Lower leg skin (tissue), 4 donors: ENCODE results near the gene KLHL6. TPM values are rescaled to one million over a fixed set of nuclear protein-coding genes. Genes with fewer than 3 reads are reported as not detected.

Experiments
- DNase-seq, 2 donors: peaks; one replicate each; pipeline ENCODE4 v3.0.0-alpha.2; 2019; ENCODE audit warnings: low spot score in 2 of 2
- H3K4me3 ChIP-seq: fragments of 200-600 bp; sonication (generic); 2 replicates; pipeline ENCODE4 v1.5.1; 2017; ENCODE audit warnings: mild to moderate bottlenecking, low read depth; ENCODE audit not compliant: poor library complexity, severe bottlenecking
- CTCF ChIP-seq, 3 donors: fragments of 450-650 bp; IDR thresholded peaks; one replicate each; pipeline ENCODE4 v1.5.1; 2016; ENCODE audit warnings: antibody characterized with exemption in 3 of 3, mild to moderate bottlenecking in 3 of 3, moderate library complexity in 2 of 3
- POLR2A ChIP-seq, 2 donors: fragments of 450-650 bp; IDR thresholded peaks; one replicate each; pipeline ENCODE4 v1.6.1; 2016 to 2017; ENCODE audit warnings: antibody characterized with exemption in 2 of 2, mild to moderate bottlenecking in 1 of 2, moderate library complexity in 1 of 2
- WGBS, 2 donors: methylation state at CpG; one replicate each; pipeline ENCODE4 v1.1.5; 2018; 5-methylcytosine and 5-hydroxymethylcytosine counted together
- intact Hi-C: fragments of 100-400 bp; cut with DNase I; formaldehyde crosslinking; loops from one replicate; pipeline ENCODE4 v1.15.0; 2023; ENCODE audit warnings: low total_unique reads
- total RNA-seq, 4 donors: library from RNA; depleted of rRNA; stranded (reverse); fragments of >200 nt; gene quantifications; one replicate each; pipeline ENCODE4 v1.1.0, GENCODE V29; 2016

KLHL6 gene
- total RNA-seq, 4 donors from 2014 or later = 0.10 to 0.58 (median 0.23) TPM

GRCh38 chr3:183496311-183496710 lies 59.2 kb downstream of the KLHL6 start:
- H3K4me3 ChIP-seq = no peak overlapping the region
- WGBS, 2 donors = 81 to 87% methylated on average over 1 of the region's 1 CpG
- no peak for DNase-seq
- TF ChIP-seq CTCF (IDR thresholded peaks at IDR 0.05) (no peak), POLR2A (IDR thresholded peaks at IDR 0.05) (no peak)
- intact Hi-C loops = no loop called here

- no peak for TF ChIP-seq POLR2A (IDR thresholded peaks at IDR 0.05)
- no peak for TF ChIP-seq CTCF (IDR thresholded peaks at IDR 0.05)
- intact Hi-C loops = no loop called here
- WGBS, 2 donors = 86 to 93% methylated on average over 2 of the region's 2 CpGs
- DNase-seq = peak in 1 of 2 donors; percentile 79
- H3K4me3 ChIP-seq = no peak overlapping the region
Measured at GRCh38 chr3:183494341-183494740, 61.2 kb downstream of the KLHL6 start.

GRCh38 chr3:183493296-183494045 lies 62.0 kb downstream of the KLHL6 start:
- intact Hi-C loops = no loop called here
- TF ChIP-seq CTCF (IDR thresholded peaks at IDR 0.05) = no peak
- TF ChIP-seq POLR2A (IDR thresholded peaks at IDR 0.05) = no peak
- peak in 1 of 2 donors; percentile 31 for DNase-seq
- WGBS, 2 donors = 74 to 86% methylated on average over 4 of the region's 4 CpGs
- H3K4me3 ChIP-seq = no peak overlapping the region

GRCh38 chr3:183492849-183493179 lies 62.7 kb downstream of the KLHL6 start:
- TF ChIP-seq POLR2A (IDR thresholded peaks at IDR 0.05) (no peak), CTCF (IDR thresholded peaks at IDR 0.05) (no peak)
- 29 to 42% methylated on average over 4 of the region's 4 CpGs for WGBS, 2 donors
- H3K4me3 ChIP-seq = no peak overlapping the region
- DNase-seq = peak in 1 of 2 donors; percentile 74
- intact Hi-C loops = no loop called here

GRCh38 chr3:183491923-183492848 lies 63.3 kb downstream of the KLHL6 start:
- TF ChIP-seq POLR2A (IDR thresholded peaks at IDR 0.05) (no peak), CTCF (IDR thresholded peaks at IDR 0.05) (no peak)
- no peak overlapping the region for H3K4me3 ChIP-seq
- DNase-seq = peak in 1 of 2 donors; percentile 79
- whole genome bisulfite sequencing, 2 donors = 92 to 93% methylated on average over 44 to 45 of the region's 45 CpGs
- intact Hi-C loops = no loop called here
